Measurements from ENCODE around the gene GAST. TPM values are rescaled to one million over a fixed set of nuclear protein-coding genes. Genes with fewer than 3 reads are reported as not detected.
A peak's percentile ranks its signal among the peaks of the same experiment; 100 is the strongest.

Gene GAST
- total and polyA plus RNA-seq, 10 of the 15 experiments (the other 5 are each of a cell fraction or from before 2014, with no cell fraction given) = not detected

DNA sequence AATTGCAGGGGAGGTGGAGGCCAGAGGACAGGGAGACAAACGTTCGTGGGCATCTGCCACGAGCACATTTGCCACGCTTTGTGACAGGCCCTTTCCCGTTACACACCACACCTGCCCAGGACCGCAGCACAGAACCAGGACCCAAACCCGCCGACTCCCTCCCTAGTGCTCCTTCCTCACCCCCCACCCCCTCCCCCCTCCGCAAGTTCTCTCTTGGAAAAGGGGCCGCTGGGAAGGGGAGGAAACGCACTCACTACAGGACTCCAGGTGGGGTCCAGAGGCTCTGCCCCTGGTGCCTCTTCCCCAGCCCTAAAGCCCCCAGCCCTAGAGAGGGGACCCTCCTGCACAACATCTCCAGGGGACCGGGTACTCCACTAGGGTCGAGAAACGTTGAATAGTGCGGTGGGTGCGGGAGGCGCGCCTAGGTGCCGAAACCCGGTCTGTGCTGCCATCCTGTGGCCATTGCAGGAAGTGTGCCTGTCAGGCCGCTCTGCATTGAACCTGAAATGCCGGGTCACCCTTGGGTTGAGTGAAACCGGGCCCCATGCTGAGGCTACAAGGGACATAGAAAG, 45.3 kb upstream of the GAST start (continued):
- TF ChIP-seq, protein P1, sequence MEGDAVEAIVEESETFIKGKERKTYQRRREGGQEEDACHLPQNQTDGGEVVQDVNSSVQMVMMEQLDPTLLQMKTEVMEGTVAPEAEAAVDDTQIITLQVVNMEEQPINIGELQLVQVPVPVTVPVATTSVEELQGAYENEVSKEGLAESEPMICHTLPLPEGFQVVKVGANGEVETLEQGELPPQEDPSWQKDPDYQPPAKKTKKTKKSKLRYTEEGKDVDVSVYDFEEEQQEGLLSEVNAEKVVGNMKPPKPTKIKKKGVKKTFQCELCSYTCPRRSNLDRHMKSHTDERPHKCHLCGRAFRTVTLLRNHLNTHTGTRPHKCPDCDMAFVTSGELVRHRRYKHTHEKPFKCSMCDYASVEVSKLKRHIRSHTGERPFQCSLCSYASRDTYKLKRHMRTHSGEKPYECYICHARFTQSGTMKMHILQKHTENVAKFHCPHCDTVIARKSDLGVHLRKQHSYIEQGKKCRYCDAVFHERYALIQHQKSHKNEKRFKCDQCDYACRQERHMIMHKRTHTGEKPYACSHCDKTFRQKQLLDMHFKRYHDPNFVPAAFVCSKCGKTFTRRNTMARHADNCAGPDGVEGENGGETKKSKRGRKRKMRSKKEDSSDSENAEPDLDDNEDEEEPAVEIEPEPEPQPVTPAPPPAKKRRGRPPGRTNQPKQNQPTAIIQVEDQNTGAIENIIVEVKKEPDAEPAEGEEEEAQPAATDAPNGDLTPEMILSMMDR (IDR thresholded peaks at IDR 0.05 in 2 of 3, conservative IDR thresholded peaks at IDR 0.05 in 1 of 3; ENCODE audit: control insufficient read depth in 2 of 3, extremely low read depth in 1 of 3, insufficient read depth in 1 of 3, low read depth in 3 of 3, low read length in 3 of 3) = peak; percentile 95
- no peak for TF ChIP-seq JUND (IDR thresholded peaks at IDR 0.05; ENCODE audit: low read depth, low read length)
- TF ChIP-seq, protein P2, sequence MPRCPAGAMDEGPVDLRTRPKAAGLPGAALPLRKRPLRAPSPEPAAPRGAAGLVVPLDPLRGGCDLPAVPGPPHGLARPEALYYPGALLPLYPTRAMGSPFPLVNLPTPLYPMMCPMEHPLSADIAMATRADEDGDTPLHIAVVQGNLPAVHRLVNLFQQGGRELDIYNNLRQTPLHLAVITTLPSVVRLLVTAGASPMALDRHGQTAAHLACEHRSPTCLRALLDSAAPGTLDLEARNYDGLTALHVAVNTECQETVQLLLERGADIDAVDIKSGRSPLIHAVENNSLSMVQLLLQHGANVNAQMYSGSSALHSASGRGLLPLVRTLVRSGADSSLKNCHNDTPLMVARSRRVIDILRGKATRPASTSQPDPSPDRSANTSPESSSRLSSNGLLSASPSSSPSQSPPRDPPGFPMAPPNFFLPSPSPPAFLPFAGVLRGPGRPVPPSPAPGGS (IDR thresholded peaks at IDR 0.05; ENCODE audit: borderline replicate concordance, insufficient read depth, low read depth, low read length, poor library complexity, severe bottlenecking) = no peak
- no peak for TF ChIP-seq NRF1 (conservative IDR thresholded peaks at IDR 0.05; ENCODE audit: low read depth, low read length)
- TF ChIP-seq, protein P3, sequence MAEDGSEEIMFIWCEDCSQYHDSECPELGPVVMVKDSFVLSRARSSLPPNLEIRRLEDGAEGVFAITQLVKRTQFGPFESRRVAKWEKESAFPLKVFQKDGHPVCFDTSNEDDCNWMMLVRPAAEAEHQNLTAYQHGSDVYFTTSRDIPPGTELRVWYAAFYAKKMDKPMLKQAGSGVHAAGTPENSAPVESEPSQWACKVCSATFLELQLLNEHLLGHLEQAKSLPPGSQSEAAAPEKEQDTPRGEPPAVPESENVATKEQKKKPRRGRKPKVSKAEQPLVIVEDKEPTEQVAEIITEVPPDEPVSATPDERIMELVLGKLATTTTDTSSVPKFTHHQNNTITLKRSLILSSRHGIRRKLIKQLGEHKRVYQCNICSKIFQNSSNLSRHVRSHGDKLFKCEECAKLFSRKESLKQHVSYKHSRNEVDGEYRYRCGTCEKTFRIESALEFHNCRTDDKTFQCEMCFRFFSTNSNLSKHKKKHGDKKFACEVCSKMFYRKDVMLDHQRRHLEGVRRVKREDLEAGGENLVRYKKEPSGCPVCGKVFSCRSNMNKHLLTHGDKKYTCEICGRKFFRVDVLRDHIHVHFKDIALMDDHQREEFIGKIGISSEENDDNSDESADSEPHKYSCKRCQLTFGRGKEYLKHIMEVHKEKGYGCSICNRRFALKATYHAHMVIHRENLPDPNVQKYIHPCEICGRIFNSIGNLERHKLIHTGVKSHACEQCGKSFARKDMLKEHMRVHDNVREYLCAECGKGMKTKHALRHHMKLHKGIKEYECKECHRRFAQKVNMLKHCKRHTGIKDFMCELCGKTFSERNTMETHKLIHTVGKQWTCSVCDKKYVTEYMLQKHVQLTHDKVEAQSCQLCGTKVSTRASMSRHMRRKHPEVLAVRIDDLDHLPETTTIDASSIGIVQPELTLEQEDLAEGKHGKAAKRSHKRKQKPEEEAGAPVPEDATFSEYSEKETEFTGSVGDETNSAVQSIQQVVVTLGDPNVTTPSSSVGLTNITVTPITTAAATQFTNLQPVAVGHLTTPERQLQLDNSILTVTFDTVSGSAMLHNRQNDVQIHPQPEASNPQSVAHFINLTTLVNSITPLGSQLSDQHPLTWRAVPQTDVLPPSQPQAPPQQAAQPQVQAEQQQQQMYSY (CRISPR knock-in tag; IDR thresholded peaks at IDR 0.05) = no peak
- no peak for TF ChIP-seq ZNF622 (IDR thresholded peaks at IDR 0.05)
- no peak for TF ChIP-seq SUPT20H (IDR thresholded peaks at IDR 0.05; ENCODE audit: borderline replicate concordance, control insufficient read depth, low read depth, low read length)
- TF ChIP-seq RAD21 (IDR thresholded peaks at IDR 0.05; ENCODE audit: insufficient read depth, low read depth, low read length) = peak; percentile 71
- no peak for TF ChIP-seq TARDBP (IDR thresholded peaks at IDR 0.05; ENCODE audit: borderline replicate concordance)
- peak; percentile 26; the same call in 1 of the 2 replicates for TF ChIP-seq HCFC1 (IDR thresholded peaks at IDR 0.05; ENCODE audit: low read length)
- TF ChIP-seq, protein P4, sequence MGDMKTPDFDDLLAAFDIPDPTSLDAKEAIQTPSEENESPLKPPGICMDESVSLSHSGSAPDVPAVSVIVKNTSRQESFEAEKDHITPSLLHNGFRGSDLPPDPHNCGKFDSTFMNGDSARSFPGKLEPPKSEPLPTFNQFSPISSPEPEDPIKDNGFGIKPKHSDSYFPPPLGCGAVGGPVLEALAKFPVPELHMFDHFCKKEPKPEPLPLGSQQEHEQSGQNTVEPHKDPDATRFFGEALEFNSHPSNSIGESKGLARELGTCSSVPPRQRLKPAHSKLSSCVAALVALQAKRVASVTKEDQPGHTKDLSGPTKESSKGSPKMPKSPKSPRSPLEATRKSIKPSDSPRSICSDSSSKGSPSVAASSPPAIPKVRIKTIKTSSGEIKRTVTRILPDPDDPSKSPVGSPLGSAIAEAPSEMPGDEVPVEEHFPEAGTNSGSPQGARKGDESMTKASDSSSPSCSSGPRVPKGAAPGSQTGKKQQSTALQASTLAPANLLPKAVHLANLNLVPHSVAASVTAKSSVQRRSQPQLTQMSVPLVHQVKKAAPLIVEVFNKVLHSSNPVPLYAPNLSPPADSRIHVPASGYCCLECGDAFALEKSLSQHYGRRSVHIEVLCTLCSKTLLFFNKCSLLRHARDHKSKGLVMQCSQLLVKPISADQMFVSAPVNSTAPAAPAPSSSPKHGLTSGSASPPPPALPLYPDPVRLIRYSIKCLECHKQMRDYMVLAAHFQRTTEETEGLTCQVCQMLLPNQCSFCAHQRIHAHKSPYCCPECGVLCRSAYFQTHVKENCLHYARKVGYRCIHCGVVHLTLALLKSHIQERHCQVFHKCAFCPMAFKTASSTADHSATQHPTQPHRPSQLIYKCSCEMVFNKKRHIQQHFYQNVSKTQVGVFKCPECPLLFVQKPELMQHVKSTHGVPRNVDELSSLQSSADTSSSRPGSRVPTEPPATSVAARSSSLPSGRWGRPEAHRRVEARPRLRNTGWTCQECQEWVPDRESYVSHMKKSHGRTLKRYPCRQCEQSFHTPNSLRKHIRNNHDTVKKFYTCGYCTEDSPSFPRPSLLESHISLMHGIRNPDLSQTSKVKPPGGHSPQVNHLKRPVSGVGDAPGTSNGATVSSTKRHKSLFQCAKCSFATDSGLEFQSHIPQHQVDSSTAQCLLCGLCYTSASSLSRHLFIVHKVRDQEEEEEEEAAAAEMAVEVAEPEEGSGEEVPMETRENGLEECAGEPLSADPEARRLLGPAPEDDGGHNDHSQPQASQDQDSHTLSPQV (IDR thresholded peaks at IDR 0.05) = no peak
- no peak for TF ChIP-seq IRF4 (IDR thresholded peaks at IDR 0.05; ENCODE audit: low read depth, low read length)
- TF ChIP-seq NR2C1 (IDR thresholded peaks at IDR 0.05) = peak; percentile 19; the same call in 1 of the 2 replicates
- no peak for TF ChIP-seq CBX5 (IDR thresholded peaks at IDR 0.05; ENCODE audit: low read depth)
- TF ChIP-seq CHD2 (IDR thresholded peaks at IDR 0.05; ENCODE audit: borderline replicate concordance, low read depth, low read length) = no peak; the same call in 1 of the 2 replicates
- TF ChIP-seq, protein P5, sequence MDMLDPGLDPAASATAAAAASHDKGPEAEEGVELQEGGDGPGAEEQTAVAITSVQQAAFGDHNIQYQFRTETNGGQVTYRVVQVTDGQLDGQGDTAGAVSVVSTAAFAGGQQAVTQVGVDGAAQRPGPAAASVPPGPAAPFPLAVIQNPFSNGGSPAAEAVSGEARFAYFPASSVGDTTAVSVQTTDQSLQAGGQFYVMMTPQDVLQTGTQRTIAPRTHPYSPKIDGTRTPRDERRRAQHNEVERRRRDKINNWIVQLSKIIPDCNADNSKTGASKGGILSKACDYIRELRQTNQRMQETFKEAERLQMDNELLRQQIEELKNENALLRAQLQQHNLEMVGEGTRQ (IDR thresholded peaks at IDR 0.05; ENCODE audit: borderline replicate concordance, low read depth, low read length) = no peak

Measured in GM12878 (cell line).